GM12872 (cell line): ENCODE data around the gene TRPV4.

Source experiments
- CTCF ChIP-seq: IDR thresholded peaks from 3 replicates; pipeline ENCODE4 v1.5.1; 2011; ENCODE audit warnings: low read depth, mild to moderate bottlenecking, low read length, moderate library complexity; ENCODE audit not compliant: insufficient read depth

Gene TRPV4

GRCh38 chr12:109760930-109761921, 72.0 kb downstream of the TRPV4 start:
- TF ChIP-seq CTCF, result no peak

GRCh38 chr12:109760031-109760929, 72.9 kb downstream of the TRPV4 start:
- TF ChIP-seq CTCF, result no peak

- TF ChIP-seq CTCF, result no peak
These were observed 73.6 kb downstream of the TRPV4 start for GRCh38 chr12:109759595-109759994.

- TF ChIP-seq CTCF, result no peak
These were observed 74.5 kb downstream of the TRPV4 start for GRCh38 chr12:109758426-109759420.

- no peak for TF ChIP-seq CTCF
These were observed 75.4 kb downstream of the TRPV4 start for GRCh38 chr12:109757671-109758265.

GRCh38 chr12:109756457-109756856, 76.7 kb downstream of the TRPV4 start:
- TF ChIP-seq CTCF, result no peak
